T47D (cell line): ENCODE data around the gene TESMIN.

ENCODE experiments used
- DNase-seq, 2 experiments: peaks; one replicate each; pipeline versions ENCODE4 v3.0.0 to v3.0.0-alpha.2; 2011 to 2012; ENCODE audit warnings: low read depth in 1 of 2, low spot score in 1 of 2
- JUND ChIP-seq: IDR thresholded peaks from 2 replicates; pipeline ENCODE4 v1.6.1; 2012; ENCODE audit warnings: low read depth
- in situ Hi-C: cut with HindIII; loops from 2 replicates; pipeline ENCODE4 v1.10.0; 2016; ENCODE audit warnings: low sequenced_read_pairs, low pct_unique_long_range_greater_than_20kb

The TESMIN gene

GRCh38 chr11:68751331-68751856 is at the start of gene TESMIN:
Gene TESMIN (minus strand): TSS chr11:68751520. CDS start chr11:68750660, 860 bp downstream.
- in situ Hi-C loops: no loop called here
- peak; percentile 95 to 96 for DNase-seq
- no peak for TF ChIP-seq JUND

- DNase-seq: peak in 1 of 2 experiments; percentile 47
Measured at GRCh38 chr11:68798221-68798813, 47.0 kb upstream of the TESMIN start.

GRCh38 chr11:68796801-68797200 is 45.5 kb upstream of the TESMIN start:
- no peak for DNase-seq
- in situ Hi-C loops: no loop called here
- TF ChIP-seq JUND: no peak

More at GRCh38 chr11:68798221-68798813, 47.0 kb upstream of the TESMIN start:
- in situ Hi-C loops: no loop called here
- no peak for TF ChIP-seq JUND

- in situ Hi-C loops: no loop called here
- no peak for DNase-seq
- TF ChIP-seq JUND: no peak
Measured at GRCh38 chr11:68792400-68792966, 41.2 kb upstream of the TESMIN start.

- no peak for DNase-seq
- no peak for TF ChIP-seq JUND
- in situ Hi-C loops: no loop called here
Measured at GRCh38 chr11:68784653-68785052, 33.3 kb upstream of the TESMIN start.

GRCh38 chr11:68783216-68783821 is 32.0 kb upstream of the TESMIN start:
- no peak for DNase-seq
- in situ Hi-C loops: no loop called here
- no peak for TF ChIP-seq JUND

- TF ChIP-seq JUND: no peak
- in situ Hi-C loops: no loop called here
- no peak for DNase-seq
Measured at GRCh38 chr11:68782711-68783110, 31.4 kb upstream of the TESMIN start.

GRCh38 chr11:68780829-68781228 is 29.5 kb upstream of the TESMIN start:
- TF ChIP-seq JUND: no peak
- in situ Hi-C loops: no loop called here
- DNase-seq: no peak

GRCh38 chr11:68778205-68778604 is 26.9 kb upstream of the TESMIN start:
- in situ Hi-C loops: no loop called here
- DNase-seq: no peak
- no peak for TF ChIP-seq JUND

- no peak for DNase-seq
- in situ Hi-C loops: no loop called here
- no peak for TF ChIP-seq JUND
Measured at GRCh38 chr11:68776442-68777235, 25.3 kb upstream of the TESMIN start.

- peak in 1 of 2 experiments; percentile 85 for DNase-seq
- in situ Hi-C loops: no loop called here
- TF ChIP-seq JUND: peak; percentile 5; the same call in 1 of the 2 replicates
Measured at GRCh38 chr11:68775951-68776388, 24.6 kb upstream of the TESMIN start.

- no peak for TF ChIP-seq JUND
- no peak for DNase-seq
- in situ Hi-C loops: no loop called here
Measured at GRCh38 chr11:68774194-68774585, 22.9 kb upstream of the TESMIN start.
